Endothelial cell of umbilical vein (primary cell): ENCODE data around the gene CCR9.

Source experiments
- EZH2 ChIP-seq: IDR thresholded peaks from 2 replicates; pipeline ENCODE4 v1.6.1; 2012; ENCODE audit warnings: borderline replicate concordance, low read depth, mild to moderate bottlenecking, moderate library complexity, low read length, inconsistent platforms; ENCODE audit not compliant: severe bottlenecking
- FOS ChIP-seq: IDR thresholded peaks from 2 replicates; pipeline ENCODE4 v1.6.1; 2011; ENCODE audit warnings: mild to moderate bottlenecking, low read length, moderate library complexity, borderline replicate concordance; ENCODE audit not compliant: insufficient read depth
- JUN ChIP-seq: IDR thresholded peaks from 2 replicates; pipeline ENCODE4 v1.6.1; 2011; ENCODE audit warnings: borderline replicate concordance, low read depth; ENCODE audit not compliant: insufficient read length, insufficient read depth
- MAX ChIP-seq: IDR thresholded peaks from 2 replicates; pipeline ENCODE4 v1.6.1; 2011; ENCODE audit not compliant: insufficient read depth, insufficient read length
- POLR2A ChIP-seq: IDR thresholded peaks from 2 replicates; pipeline ENCODE4 v1.6.1; 2012; ENCODE audit warnings: low read depth, mild to moderate bottlenecking, control low read depth, low read length
- TF ChIP-seq, protein P1 (sequence below), 2 donors: IDR thresholded peaks; 1 replicate in 1 of 2; 2 replicates in 1 of 2; pipeline ENCODE4 v1.5.1; 2011; ENCODE audit warnings: low read length in 2 of 2, mild to moderate bottlenecking in 2 of 2, moderate library complexity in 2 of 2, control low read depth in 1 of 2, inconsistent platforms in 1 of 2, low read depth in 1 of 2; ENCODE audit not compliant: insufficient read depth in 1 of 2; ENCODE audit errors: extremely low read depth in 1 of 2

- TF ChIP-seq, protein P1, sequence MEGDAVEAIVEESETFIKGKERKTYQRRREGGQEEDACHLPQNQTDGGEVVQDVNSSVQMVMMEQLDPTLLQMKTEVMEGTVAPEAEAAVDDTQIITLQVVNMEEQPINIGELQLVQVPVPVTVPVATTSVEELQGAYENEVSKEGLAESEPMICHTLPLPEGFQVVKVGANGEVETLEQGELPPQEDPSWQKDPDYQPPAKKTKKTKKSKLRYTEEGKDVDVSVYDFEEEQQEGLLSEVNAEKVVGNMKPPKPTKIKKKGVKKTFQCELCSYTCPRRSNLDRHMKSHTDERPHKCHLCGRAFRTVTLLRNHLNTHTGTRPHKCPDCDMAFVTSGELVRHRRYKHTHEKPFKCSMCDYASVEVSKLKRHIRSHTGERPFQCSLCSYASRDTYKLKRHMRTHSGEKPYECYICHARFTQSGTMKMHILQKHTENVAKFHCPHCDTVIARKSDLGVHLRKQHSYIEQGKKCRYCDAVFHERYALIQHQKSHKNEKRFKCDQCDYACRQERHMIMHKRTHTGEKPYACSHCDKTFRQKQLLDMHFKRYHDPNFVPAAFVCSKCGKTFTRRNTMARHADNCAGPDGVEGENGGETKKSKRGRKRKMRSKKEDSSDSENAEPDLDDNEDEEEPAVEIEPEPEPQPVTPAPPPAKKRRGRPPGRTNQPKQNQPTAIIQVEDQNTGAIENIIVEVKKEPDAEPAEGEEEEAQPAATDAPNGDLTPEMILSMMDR (IDR thresholded peaks at IDR 0.05; ENCODE audit: extremely low read depth in 1 of 2, insufficient read depth in 1 of 2, low read depth in 1 of 2, low read length in 2 of 2), result no peak
- TF ChIP-seq EZH2, result no peak
- TF ChIP-seq POLR2A, result no peak
- no peak for TF ChIP-seq FOS
- no peak for TF ChIP-seq MAX
- TF ChIP-seq JUN, result no peak
These were observed 1.8 kb upstream of the CCR9 start for GRCh38 chr3:45884368-45885201.
